Gastrocnemius medialis (tissue), 4 donors: ENCODE data around the gene EXOC1L.

ENCODE experiments used
- CTCF ChIP-seq, 5 experiments: fragments of 450-650 bp in 3 of 5; fragments of 200-600 bp in 2 of 5; sonication (generic) in 2 of 5; IDR thresholded peaks in 4 of 5; conservative IDR thresholded peaks in 1 of 5; 1 replicate in 4 of 5; 2 replicates in 1 of 5; pipeline ENCODE4 v1.5.1; 2016 to 2019; ENCODE audit warnings: antibody characterized with exemption in 5 of 5, mild to moderate bottlenecking in 3 of 5, moderate library complexity in 3 of 5
- POLR2A ChIP-seq, 2 donors: fragments of 450-650 bp; IDR thresholded peaks; one replicate each; pipeline ENCODE4 v1.6.1; 2017; ENCODE audit warnings: antibody characterized with exemption in 2 of 2, mild to moderate bottlenecking in 2 of 2, moderate library complexity in 2 of 2

- TF ChIP-seq CTCF (IDR thresholded peaks at IDR 0.05 in 4 of 5, conservative IDR thresholded peaks at IDR 0.05 in 1 of 5) (no peak), POLR2A (IDR thresholded peaks at IDR 0.05) (no peak)
These were observed 45.1 kb downstream of the EXOC1L start for GRCh38 chr4:55864577-55865223.
